GM18867 (cell line): ENCODE data around the gene ABAT.
A peak's percentile ranks its signal among the peaks of the same experiment; 100 is the strongest.

Experiments
- ATAC-seq: cut with Tn5 transposase; IDR thresholded peaks from one replicate; pipeline ENCODE4 v1.9.1; 2021; ENCODE audit warnings: mild to moderate bottlenecking, moderate library complexity; ENCODE audit not compliant: unreplicated experiment

ABAT gene

GRCh38 chr16:8808009-8808408 is 133.6 kb downstream of the ABAT start:
- ATAC-seq, result no peak

DNA sequence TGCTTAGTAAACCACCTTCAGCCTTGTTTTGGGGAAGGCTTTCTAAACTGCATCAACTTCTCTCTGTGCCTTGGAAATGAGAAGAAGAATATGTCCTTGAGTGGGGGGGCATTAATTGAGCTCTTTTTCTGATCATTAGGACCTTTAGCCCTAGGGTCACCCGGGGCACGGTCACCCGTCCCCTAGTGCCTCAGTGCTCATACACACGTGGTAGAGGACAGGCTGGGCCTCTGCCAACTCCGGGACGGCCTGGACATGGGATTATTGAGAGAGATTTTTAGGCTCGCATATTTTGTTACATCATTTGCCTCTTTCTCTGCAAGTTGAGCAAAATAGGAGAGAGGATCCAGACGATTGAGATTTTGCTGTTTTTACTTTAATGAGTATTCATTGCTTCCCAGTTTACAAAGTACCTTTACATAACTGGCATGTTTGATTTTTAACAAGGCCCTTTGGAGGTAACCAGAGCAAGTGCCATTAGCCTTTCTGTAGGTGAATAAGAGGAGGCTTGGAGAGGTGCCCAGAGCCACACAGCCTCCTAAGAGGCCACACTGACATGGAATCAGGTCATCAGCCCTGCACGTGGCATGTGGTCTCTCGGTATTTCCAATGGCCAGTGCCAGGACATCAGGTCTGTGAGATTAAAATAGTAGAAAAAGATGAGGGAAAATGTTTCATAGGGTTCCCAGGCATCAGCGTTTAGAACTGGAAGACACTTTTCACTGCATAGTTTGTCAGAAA is 134.4 kb downstream of the ABAT start:
- ATAC-seq, result no peak

DNA sequence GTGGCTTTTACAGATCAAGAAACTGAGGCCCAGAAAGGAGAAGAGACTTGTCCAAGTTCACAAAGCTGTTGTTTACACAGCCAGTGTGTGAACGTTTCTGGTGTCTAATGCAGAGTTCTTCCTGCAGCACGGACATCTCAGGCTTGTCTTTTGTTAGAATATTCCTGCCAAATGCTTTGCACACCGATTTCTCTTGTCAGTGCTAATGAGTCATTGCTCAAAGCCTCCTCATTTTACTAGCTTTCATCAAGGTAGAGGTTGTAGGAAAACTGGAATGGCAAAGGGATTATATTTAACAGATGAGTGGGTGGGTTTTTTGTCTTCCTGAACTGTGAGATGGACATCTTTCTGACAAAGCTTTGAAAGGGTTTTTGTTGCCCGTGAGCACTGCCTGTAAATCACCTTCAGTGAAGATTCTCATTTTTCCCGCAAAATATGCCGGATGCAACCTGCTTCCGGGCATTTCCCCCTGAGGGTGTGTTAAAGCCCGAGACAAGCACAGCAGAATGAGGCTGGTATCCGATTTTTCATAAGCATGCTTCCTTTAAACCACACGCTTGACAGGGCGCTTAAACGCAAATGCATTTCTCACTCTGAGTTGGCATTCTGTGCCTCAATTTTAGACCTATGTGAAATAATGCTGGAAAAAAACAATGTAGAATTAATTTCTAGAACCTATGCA is 137.9 kb downstream of the ABAT start:
- no peak for ATAC-seq

- ATAC-seq, result no peak
These were observed 139.8 kb downstream of the ABAT start for GRCh38 chr16:8814095-8814806.

DNA sequence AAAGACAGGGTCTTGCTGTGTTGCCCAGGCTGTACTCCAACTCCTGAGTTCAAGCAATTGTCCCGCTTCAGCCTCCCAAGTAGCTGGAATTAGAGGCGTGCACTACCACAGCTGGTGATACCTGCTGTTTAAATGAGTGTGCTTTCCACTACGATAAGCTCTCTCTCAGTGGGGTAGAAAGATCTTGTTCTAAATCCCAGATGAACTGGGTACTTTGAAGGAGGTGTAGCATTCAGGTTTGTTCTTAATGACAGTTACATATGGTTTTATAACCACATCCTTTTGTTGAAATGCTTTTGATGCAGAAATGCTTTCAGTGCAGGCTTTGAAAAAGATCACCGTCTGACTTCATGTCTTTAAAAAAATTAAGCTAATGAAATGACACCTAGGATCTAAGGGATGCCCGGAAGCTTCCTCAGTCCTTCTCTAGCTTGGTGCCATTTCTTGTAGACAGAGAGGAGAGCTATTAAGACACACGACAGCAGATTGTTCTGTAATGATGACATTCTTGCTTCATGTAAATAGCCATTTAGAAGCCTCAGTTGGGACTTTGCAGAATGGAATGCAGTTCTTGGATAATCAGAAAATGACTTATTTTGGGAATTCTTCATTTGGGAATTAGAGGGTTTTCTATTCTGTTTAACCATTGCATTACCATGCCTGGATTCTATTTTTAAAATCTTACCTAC is 142.7 kb downstream of the ABAT start:
- ATAC-seq, result no peak

GRCh38 chr16:8818504-8819270 is 144.3 kb downstream of the ABAT start:
- peak; percentile 74 for ATAC-seq

DNA sequence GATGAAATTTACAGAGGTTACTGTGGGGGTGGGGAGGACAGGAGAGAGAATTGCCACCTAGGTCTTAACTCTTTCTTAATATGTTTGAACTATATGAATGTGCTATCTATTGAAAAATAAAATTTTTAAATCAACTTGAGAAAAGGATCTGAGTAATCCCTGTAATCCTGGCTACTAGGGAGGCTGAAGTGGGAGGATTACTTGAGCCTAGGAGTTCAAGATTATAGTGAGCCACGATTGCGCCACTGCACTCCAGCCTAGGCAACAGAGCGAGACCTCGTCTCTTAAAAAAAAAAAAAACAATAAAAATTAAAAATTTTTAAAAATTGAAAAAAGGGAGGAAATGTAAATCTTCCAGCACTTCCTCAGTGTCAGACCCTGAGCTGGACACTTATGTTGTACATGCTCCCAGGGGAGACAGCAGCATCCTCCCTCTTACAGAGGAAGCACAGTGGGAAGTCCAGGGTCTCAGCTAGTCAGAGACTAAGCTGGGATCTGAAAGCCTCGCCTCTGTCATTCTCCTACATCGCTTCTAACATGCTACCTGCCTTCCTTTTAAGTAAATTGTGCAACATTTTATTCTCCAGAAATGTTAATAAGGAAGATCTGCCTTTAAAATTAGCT is 145.1 kb downstream of the ABAT start:
- no peak for ATAC-seq

GRCh38 chr16:8822403-8822802 is 148.0 kb downstream of the ABAT start:
- ATAC-seq, result no peak

- no peak for ATAC-seq
These were observed 152.0 kb downstream of the ABAT start for GRCh38 chr16:8826278-8826879.

DNA sequence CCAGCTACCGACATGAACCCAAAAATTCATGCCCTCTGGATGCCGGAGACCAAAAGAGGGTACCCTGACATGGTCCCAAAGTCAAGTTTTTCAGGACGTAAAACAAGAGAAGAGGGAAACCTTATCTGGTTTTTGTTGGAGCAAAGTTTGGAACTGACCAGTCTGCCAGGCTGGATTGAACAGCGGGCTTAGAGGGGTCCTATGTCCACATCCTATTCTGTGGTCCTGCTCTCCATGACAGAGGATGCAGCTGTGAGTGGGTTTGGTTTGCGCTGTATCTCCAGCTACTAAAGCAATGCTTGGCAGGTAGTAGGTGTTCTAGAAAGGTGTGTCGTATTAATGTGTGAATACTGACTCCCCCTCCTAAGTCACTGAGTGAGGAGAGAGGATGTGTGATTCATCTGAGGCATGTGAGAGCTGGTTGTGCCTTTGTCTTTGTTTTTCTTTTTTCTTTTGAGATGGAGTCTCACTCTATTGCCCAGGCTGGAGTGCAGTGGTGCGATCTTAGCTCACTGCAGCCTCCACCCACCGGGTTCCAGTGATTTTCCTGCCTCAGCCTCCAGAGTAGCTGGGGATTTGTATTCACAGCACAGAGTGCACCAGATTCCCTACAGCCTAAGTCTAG is 154.2 kb downstream of the ABAT start:
- ATAC-seq, result no peak

DNA sequence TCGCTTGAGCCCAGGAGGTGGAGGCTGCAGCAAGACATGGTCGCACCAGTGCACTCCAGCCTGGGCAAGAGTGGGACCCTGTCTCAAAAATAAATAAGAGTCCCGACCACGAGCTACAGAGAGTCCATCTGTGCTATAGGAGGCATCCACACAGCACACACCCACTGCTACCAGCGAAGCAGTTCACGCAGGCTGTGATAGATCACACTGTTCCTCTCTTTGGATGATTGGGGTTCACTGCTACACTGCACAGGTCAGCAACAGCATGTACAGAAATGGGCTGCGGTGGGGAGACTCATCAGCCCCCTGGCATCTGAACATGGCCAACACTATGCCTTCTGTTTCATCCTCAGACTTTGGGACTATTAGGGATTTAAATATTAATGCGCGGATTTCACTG is 157.0 kb downstream of the ABAT start:
- ATAC-seq, result no peak

GRCh38 chr16:8831871-8832716 is 157.7 kb downstream of the ABAT start:
- ATAC-seq, result no peak

- no peak for ATAC-seq
These were observed 158.3 kb downstream of the ABAT start for GRCh38 chr16:8832717-8833105.
